ENCODE data around the gene WWP2.
"Not testable (repeated sequence)": the region's sequence is repeated elsewhere in the genome, so short reads cannot be mapped to it uniquely, and the experiment has no call there.

WWP2 gene

DNA sequence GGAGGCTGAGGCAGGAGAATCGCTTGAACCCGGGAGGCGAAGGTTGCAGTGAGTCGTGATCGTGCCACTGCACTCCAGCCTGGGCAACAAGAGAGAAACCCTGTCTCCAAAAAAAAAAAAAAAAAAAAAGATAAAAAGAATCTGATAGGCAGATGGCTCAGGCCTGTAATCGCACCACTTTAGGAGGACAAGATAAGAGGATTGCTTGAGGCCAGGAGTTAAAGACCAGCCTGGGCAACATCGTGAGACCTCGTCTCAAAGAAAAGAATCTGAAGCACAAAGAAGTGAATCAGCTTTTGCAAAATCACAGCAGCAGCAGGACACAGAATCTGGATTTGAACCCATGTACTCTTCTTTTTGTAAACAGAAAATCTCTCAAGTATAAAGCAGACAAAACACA lies 15.0 kb upstream of the WWP2 start:
- DNase-seq = no peak

DNA sequence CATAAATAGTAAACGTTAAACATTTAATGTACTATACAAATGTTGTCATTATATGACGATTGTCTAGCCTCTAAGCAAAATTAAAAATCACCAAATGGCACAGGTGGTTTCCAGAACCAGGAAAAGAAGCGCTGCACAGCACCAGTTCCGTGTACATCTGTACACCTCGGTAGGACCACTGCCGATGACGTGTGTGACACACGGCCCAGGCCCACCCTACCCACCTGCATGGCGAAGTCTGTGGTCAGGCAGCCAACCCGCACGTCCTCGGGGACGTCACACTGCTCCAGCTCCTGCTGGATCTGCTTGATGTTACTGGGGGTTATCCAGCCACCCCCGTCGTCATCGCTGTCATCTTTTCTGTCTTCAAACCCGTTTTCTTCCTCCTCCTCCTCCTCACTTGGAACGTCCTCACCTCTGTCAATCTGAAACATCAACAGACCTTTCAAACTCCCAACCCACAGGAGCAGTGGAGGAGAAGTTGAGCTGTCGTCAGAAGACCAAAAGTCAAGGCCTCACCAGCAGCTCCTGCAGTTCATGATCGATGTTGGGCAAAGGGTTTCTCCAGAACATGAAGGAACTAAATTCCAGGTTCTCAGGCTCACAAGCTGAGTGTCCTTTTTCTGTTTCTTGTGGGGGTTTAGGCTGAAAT lies 13.3 kb upstream of the WWP2 start:
- DNase-seq = no peak

DNA sequence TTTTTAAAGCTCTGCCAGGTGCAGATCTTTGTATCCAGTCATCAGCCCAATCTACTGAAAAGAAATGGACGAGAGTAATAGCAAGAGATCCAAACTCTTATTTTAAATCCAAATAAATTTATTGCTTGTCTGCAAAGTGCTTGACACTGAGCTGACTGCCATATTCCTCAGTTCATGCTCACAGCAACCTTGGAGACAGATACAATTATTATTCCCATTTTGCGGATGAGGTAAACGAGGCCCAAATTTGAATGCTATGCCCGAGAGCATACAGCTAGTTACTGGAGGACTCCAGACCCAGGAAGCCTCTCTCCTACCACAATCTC lies 8.0 kb upstream of the WWP2 start:
- no peak for DNase-seq

DNA sequence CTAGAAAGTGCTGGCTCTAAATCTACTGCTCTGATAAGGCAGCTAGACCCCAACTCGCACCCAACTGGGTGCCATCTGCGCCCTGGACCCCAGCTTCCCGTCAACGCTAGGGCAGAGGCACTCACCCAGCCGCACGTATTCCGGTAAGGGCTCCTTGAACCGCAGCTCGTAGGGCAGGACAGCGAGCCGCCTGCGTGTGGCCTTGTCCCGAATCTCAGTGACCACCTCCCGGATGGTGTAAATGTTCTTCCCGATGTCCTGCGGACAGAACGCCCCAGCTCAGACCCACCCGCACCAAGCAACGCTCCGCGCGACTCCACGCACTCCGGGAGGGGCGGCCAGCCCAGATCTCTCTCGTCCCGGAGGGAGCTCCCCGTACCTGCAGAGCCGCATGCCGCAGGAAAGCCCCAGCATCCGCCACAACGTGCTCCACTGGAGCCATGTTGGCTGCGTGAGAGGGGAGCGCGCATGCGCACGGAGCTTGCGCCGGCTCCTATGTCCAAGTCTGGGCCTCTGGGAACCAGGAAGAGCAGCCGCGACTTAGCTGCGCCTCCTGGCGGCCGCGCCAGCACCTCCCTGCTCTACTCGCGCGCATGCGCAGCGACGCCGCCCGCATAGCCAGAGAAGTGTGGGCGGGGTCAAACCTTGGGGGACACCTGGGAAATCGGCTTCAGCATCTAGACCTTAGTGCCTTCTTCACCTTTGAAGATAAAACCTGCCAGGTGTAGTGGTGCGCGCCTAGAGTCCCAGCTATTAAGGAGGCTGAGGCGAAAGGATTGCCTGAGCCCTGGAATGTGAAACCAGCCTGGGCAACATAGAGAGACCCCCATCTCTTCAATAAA lies 7.4 kb upstream of the WWP2 start, which contains the start of gene NOB1:
TSS of gene NOB1 (minus strand) at position 458 of the 842 bp plus-strand sequence. CDS start at position 442, 16 bp downstream.
- peak; percentile 97 for DNase-seq

DNA sequence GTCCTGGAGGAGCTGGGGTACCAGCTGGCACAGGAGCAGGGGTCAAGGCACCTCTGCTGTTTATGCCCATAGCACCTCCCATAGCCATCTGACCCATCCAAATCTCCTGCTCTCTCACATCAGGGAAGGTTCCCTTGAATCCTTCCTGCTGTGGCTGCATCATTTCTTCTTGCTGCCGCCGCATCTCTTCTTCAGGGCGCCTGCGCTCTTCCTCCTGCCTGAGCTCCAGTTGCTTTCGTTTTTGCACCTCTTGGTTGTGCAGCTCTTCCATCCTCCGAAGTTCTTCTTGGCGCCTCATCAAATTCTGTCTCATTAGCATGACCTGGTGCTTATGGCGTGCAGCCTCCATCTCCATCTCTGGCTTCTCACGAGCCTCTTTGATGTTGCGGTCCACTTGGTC lies 5.4 kb upstream of the WWP2 start:
- no peak for DNase-seq

DNA sequence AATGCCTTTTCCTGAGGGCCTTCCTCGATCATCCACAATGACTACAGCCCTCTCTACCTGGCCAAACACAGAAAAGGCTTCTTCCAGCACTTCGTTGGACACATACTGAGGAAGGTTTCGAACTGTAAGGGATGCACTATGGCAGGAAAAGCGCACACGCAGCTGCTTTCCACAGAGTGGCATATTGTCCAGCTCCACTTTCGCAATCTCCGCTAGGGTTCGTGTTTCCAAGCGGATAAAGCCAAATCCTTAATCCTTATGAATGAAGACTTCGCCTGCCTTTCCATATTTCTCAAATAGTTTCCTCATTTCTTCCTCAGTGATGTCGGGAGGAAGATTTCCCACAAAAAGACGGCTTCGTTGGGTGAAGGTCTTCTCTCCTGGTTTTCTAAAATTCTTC lies 4.8 kb upstream of the WWP2 start:
- DNase-seq = not testable (repeated sequence)

DNA sequence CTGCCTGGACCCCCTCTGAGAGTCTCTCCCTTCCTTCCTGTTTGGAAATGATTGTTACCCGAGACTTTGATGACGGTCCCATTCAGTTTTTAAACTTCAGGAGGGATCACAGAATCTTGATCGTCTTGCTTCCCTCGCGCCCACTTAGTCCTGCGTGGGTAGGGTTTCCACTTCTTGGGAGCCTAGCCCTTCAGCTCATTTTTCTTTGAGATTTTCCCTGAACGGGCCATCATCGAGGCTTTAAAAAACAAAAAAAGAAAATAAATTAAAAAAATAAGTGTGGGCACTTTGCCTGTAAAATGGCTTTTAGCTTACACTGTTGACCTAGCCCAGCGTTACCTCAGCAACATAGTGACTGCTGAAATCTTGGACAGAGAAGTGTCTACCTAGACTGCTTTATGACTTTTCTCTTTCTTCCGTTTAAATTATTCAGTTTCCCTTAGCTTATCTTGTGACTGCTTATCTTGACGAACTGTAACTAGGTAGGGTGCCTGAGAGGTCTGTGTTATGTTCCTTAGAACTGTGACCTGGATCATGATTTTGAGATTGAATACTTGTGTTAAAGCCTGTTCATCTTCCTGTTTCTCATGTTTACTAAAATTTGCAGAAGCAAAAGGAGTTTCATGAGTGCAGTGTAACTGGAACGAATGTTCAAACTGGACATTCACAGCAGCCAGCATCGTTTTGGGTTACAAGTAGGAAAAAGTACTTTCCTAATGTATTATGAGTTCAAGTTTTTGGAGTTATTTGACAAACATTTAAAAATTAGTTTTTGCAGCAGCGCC lies 874 bp downstream of the WWP2 start:
- no peak for DNase-seq

DNA sequence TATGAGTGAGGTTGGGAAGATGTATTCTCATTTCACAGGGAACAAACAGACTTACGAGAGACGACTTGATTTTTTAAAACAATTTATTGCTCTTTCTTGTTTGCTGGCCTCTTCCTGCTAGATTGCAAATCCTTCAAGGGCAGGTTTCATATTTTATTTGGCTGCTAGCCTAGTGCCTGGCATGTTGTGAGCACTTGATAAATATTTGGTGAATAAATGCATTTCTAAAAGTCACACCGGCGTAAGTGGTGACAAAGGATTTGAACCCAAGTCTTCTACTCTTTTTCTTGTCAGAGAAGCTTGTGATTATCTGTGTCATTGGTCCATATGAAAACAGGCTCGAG lies 1.4 kb downstream of the WWP2 start:
- no peak for DNase-seq

DNA sequence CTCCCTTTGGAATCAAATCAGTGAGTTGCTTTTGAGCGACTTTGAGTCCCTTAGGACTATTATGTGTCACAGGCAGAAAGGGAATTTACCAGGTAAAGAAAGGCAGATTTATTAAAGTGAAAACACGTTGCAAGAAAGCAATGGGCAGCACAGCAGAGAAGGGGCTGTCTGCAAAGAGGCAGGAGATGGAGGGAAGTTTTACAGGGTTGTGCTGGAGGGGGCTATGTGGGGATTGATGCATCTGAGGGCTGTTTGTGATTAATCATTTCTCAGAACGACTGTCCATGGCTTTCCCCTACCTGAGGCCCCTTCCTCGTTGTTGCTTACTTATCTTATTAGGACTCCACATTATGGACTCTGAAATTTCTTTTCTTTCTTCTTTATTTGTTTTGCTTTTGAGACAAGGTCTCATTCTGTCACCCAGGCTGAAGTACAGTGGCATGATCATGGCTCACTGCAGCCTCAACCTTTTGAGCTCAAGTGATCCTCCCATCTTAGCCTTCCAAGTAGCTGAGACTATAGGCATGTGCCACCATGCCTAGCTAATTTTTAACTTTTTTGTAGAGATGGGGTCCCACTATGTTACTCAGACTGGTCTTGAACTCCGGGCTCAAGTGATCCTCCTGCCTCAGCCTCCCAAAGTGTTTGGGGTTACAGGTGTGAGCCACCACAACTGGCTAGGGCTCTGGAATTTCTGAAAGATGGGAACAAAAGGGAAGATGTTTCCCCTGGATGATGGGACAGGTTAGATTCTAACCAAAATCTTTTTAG lies 5.5 kb downstream of the WWP2 start:
- DNase-seq = no peak

DNA sequence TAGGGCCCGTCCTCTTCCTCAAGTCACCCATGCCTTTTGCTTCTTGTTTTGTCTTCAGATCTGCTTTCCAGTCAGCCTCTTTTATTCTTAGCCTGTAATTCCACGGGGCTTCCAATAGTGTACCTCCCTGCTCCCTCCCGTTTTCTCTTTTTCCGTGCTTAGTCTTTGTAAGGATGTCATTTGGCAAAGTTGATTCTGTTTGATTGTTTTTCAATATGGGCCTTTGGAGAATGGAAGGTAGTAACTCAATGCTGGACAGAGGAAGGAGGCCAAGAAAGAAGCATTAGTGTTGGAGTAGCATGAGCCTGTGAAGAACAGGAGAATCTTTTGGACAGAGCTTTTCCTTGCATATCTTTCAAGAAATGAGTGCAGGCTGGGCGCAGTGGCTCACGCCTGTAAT lies 6.5 kb downstream of the WWP2 start:
- DNase-seq = no peak

DNA sequence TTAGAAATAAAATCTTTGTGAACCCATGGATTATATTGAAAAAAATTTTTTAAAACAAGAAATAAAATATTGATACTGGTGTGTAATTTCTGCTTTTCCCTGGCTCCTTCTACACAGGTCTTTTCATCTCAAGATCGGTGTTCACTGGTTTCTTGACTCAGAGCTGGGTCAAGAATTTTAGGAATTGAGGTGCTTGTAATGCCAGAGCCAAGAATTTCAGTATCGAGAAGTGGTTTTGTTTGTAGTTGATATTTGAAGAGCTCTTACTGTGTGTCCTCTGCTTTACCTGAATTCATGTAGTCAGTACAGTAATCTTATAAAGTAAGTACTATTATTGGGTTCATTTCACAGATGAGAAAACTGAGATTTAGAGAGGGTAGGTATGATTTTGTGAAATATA lies 7.3 kb downstream of the WWP2 start:
- no peak for DNase-seq

DNA sequence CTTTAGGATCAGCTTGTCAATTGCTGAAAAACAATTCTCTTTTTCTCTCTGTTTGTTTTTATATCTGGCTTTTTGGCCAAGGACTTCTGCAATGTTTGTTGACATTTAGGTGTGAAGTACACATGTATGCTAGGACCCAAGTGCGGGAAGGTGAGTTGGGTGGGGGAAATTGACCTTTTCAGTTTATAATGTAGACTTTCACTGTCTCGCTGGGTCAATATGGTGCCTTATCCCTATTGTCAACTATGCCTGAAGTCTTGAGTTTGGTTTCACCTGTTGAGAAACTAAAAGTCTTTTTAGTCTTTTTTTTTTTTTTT lies 9.5 kb downstream of the WWP2 start:
- no peak for DNase-seq

DNA sequence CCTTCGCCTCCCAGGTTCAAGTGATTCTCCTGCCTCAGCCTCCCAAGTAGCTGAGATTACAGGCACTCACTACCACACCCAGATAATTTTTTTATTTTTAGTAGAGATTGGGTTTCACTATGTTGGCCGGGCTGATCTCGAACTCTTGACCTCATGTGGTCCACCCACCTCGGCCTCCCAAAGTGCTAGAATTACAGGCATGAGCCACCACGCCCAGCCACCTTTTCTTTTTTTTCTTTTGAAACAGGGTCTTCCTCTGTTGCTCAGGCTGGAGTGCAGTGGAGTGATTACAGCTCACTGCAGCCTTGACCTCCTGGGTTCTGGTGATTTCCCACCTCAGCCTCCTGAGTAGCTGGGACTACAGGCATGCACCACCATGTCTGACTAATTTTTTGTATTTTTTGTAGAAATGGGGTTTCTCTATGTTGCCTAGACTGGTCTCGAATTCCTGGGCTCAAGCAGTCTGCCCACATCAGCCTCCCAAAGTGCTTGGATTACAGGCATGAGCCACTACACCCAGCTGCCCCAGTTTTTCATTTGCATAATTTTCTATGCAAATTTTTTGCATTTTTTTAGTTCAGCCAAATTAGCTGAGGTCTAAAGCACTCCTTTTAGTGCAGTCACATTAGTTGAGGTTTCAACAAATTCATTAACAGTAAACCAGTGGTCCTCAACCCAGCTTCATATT lies 11.3 kb downstream of the WWP2 start:
- DNase-seq = no peak

DNA sequence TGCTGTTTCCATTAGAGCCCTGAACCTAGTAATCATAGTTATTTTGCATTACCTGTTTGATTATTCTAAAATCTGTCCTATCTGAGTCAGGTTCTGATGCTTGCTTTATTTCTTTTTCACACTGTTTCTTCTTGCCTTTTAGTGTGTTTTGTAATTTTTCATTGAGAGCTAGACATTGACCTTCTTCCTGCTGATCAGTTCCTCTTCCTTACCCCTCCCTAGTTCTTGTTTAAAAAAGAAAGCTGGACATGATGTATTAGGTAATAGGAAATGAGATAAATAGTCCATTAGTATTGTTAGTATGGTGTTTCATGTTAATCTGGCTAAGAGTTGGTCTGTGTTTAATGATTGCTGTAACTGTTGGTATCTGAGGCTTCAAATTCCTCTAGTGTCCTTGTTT lies 13.4 kb downstream of the WWP2 start:
- DNase-seq = no peak

DNA sequence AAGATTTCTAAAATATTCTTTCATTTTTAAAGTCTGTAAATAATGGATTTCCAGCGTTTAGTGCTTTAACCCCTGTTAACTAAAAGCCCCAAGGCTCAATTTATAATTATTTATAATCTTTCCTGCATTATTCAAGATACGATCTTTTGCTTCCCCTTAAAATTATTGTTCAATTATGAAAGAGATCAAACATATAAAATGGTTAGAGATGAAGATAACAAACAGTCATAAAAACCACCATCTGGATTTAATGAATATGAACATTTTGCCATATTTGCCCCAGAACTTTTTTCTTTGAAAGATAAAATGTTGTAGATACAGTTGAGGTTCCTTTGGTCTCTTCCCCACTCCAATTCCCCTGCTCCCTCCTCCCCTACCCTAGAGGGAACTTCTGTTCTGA lies 17.6 kb downstream of the WWP2 start:
- DNase-seq = no peak

DNA sequence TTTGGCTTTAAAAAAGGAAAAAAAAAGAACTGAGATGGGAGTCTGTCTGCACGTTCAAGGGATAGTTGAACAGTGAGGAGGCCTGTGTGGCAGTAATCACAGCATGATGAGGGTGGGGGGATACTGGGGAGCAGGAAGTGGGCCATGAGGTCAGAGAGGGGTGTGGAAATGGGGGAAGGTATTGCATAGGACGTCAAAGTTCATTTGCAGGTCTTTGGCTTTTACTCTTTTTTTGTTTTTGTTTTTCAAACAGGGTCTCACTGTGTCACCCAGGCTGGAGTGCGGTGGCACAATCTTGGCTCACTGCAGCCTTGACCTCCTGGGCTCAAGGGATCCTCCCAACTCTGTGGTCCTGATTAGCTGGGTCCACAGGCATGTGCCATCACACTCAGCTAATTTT lies 19.0 kb downstream of the WWP2 start:
- no peak for DNase-seq

DNA sequence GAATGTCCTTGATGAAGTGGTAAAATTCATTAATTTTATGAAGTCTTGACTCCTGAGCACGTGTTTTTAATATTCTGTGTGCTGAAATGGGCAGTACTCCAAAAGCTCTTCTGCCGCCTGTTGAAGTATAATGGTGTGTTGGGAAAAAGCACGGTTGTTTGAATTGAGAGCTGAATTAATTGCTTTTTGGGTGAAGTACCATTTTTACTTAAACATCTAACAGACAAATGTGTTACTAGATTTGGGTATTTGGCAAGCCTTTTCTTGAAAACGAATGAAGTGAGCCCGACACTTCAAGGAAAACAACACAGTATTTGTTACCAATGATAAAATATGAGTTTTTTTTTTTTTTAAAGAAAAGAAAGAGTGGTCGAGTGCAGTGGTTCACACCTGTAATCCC lies 22.5 kb downstream of the WWP2 start:
- no peak for DNase-seq

DNA sequence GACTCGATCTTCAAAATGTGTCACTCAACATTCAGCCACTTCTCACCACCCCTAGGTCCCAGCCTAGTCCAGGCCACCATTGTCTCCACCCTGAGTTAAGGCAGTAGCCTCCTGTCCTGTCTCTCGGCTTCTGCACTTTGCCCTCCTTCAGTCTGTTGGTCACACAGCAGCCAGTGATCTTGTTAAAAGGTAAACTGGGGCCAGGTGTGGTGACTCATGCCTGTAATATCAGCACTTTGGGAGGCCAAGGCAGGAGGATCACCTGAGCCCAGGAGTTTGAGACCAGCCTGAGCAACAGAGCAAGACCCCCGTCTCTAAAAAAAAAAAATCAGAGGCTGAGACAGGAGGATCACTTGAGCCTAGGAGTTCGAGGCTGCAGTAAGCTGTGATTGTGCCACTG lies 25.8 kb downstream of the WWP2 start:
- no peak for DNase-seq

DNA sequence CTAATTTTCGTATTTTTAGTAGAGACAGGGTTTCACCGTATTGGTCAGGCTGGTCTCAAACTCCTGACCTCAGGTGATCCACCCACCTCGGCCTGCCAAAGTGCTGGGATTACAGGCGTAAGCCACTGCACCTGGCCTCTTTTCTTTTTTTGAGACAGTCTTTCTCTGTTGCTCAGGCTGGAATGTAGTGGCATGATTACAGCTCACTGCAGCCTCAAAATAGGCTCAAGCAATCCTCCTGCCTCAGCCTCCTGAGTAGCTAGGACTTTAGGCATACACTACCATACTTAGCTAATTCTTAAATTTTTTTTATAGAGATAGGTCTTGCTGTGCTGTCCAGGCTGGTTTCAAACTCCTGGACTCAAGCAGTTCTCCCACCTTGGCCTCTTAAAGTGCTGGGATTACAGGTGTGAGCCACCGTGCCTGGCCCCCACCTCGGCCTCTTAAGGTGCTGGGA lies 29.3 kb downstream of the WWP2 start:
- not testable (repeated sequence) for DNase-seq

DNA sequence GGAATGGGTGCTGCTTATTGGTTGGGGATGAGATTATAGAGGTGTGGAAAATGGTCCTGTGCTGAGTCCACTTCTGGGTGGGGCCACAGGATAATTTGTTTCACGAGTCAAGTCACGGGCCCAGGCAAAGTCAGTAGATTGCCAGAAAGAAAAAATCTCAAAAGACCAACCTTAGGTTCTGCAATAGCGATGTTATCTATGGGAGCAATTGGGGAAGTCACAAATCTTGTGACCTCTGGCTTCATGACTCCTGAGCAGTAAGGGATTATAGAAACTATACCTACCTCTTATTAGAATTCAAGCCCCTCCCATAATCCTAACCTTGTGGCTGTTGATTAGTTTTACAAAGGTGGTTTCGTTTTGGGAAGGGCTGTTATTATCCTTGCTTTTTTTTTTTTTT lies 31.4 kb downstream of the WWP2 start:
- no peak for DNase-seq

DNA sequence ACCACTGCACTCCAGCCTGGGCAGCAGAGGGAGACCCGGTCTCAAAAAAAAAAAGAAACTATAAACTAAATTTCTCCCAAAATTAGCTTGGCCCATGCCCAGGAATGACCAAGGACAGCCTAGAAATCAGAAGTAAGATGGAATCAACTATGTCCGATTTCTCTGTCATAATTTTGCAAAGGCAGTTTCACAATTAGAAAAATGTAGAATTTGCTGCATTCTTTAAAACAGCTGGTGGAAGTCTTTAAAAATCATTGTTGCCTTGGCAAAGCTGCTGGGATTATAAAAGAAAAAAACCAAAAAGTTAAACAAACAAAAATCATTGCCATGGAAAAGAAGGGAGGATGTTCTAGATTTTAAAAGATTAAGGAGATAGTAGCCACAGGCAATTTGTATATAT lies 32.4 kb downstream of the WWP2 start:
- DNase-seq = no peak

DNA sequence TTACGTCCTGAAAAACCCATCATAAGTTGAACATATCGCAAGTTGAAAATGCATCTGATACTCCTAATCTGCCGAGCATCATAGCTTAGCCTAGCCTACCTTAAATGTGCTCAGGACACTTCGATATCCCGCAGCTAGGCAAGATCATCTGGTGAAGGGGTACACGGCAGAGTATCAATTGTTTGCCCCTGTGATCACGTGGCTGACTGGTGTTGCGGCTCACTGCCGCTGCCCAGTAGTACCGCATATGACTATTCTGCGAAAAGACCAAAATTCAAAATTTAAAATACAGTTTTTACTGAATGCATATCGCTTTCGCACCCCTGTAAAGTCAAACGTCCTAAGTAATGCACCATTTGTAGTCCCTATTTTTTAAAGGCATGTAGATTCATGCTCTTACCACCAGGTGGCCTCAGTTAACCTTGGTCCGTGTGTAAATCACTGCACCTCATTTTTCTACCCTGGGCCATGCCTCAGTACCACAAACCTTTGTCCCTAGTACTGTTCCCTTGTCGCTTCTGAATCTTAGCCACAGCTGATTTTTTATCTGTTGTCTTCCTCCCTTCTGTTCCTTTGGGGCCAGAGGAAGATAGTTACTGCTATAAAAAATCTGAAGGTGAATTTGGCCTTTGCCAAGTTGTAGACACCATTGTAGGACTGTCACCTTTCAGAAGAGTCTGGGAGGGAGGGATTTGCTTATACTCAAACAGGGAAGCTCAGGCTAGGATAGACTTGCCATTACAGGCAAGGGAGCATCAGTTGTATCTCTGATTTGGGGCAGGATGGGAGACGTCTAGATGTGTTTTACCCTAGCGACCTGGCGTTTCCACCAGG lies 34.4 kb downstream of the WWP2 start:
- no peak for DNase-seq

Measured in activated naive CD4-positive, alpha-beta T cell treated with anti-CD3 and anti-CD28 coated beads, Interleukin-2, amount 50 U/mL, for 16 hours (primary cell).